Measurements from ENCODE around the gene SEC31A.

The SEC31A gene

GRCh38 chr4:82775243-82775642, 115.7 kb downstream of the SEC31A start:
- no peak for DNase-seq (ENCODE audit: low read depth in 3 of 3, low spot score in 1 of 3)

- no peak for DNase-seq (ENCODE audit: low read depth in 3 of 3, low spot score in 1 of 3)
Measured at GRCh38 chr4:82774711-82775171, 116.2 kb downstream of the SEC31A start.

- no peak for DNase-seq (ENCODE audit: low read depth in 3 of 3, low spot score in 1 of 3)
Measured at GRCh38 chr4:82773057-82773456, 117.9 kb downstream of the SEC31A start.

GRCh38 chr4:82770607-82771006, 120.3 kb downstream of the SEC31A start:
- no peak for DNase-seq (ENCODE audit: low read depth in 3 of 3, low spot score in 1 of 3)
